Measurements from ENCODE around the gene ANKS1B.

ANKS1B gene

DNA sequence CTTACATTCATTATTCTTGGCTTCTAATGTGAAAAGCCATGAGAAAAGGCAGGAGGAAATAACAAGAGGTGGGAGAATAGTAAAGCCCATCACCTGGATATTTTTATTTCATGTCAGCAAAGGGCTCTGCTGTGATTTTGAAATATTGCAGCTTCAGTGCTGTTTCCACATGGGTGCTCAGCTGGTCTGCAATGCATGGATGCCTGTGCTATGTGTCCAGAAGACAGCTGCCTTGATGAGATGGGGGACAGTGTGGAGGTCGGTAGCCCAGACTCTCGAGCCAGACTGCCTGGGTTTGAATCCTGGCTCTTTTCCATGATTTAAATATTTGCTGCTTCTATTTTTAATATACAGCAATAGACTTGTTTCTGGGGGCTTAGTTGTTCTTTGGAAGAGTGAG is 814.7 kb downstream of the ANKS1B start:
- no peak for DNase-seq (ENCODE audit: low read depth)

- DNase-seq (ENCODE audit: low read depth) = no peak
Measured at GRCh38 chr12:99157946-99158345, 826.8 kb downstream of the ANKS1B start.

DNA sequence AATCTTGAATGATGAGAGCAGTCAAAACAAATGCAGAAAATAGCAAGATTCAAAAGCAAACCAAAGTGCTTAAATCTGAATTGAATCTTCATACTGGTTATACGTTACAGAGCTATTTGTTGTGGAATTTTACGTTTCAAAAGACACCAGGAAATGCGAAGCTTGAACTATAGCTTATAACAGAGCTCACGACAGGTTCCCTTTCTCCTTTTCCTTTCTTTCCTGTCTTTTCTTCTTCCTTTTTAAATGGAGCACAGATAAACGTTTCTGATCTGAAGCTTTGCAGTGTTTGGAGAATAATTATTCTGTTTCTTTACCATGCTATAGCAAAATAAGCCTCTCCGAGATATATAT is 829.8 kb downstream of the ANKS1B start:
- no peak for DNase-seq (ENCODE audit: low read depth)

- no peak for DNase-seq (ENCODE audit: low read depth)
Measured at GRCh38 chr12:99154216-99154982, 830.3 kb downstream of the ANKS1B start.

DNA sequence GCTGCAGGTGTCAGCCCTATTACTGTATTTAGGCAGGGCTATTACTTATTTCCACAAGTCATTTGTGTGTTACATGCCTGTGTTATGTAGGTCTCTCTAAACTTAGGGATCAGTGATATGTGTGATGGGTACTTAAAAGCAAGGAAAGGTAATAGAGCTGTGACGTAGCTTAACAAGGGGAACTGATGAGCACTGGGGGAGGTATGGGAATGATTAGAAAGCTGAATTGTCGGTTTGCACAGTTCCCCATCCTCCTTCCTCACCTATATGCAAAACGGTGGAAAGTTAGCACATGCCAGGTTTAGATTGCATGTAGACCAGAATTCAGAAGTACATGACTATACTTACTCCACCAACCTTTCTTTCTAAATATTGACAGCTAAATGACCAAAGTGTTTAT is 831.4 kb downstream of the ANKS1B start:
- no peak for DNase-seq (ENCODE audit: low read depth)

DNA sequence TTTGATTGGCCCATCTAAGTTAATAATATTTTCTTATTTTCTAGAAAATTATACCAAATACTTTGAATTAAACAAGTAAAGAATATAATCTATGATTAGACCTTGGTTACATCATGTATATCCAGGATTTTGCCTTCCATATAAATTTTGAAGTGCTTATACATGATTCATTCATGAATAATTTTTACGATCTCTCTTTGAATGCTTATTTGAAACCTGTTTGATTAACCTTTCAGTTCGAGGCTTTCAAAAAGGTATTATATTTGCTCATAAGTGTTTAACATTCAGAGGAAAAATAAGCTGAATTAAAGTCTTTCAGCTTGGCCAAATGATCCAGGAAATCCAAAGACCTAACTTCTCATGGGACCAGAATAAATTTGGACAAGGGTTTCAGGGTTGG is 832.4 kb downstream of the ANKS1B start:
- DNase-seq (ENCODE audit: low read depth) = no peak

DNA sequence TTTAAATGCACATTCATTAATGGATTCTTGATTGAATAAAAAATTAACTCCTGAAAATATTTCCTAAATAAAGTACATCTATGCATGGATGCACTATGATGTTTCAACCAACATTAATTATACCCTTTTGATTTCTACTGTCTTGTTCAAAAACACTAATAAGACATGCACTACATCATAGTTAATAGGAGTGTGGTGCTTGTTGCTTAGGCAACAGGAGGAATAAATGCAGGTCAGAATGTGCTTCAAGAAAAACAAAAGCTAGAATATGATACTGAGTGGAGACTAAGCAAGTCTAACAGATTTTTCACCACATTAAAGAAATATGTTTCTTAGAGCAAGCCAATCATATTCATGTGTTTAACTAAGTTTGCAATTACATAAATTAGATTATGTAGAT is 833.0 kb downstream of the ANKS1B start:
- DNase-seq (ENCODE audit: low read depth) = no peak

- DNase-seq (ENCODE audit: low read depth) = no peak
Measured at GRCh38 chr12:99147130-99147529, 837.6 kb downstream of the ANKS1B start.

- no peak for DNase-seq (ENCODE audit: low read depth)
Measured at GRCh38 chr12:99146730-99147129, 838.0 kb downstream of the ANKS1B start.

DNA sequence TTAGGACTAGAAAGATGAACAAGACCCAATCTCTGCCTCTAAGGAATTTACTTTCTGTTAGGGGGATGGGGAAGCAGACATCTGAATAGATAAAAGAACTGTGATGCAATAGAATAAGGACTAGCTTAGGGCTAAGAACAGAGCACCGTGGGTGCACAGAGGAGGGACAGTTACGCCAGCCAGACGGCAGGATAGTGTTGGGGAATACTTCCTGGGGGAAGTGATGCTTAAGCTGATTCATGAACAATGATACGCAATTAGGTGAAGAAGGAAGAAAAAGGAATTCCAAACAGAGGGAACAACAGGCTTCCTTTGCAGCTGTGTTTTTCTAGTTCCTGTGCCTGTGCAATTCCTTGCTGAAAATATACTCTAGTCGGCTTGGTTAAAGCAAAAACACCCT is 838.6 kb downstream of the ANKS1B start:
- no peak for DNase-seq (ENCODE audit: low read depth)

DNA sequence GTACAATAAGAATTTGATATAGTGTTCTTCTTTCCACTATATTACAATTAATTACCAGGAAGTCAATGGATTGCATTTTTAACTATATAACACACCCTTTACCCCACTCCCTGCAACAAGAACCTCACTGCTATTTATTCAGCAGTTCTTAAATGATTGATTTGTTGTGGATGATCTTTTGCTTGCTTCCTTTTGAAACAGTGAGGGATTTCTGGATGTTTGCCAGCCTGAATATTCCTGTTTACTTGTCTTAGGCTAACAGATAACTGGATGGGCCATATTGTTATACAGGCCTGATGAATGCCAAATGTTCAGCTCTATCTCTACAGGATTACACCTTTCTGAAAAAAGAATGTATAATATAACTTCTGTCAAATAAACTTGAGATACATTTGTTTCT is 842.1 kb downstream of the ANKS1B start:
- no peak for DNase-seq (ENCODE audit: low read depth)

- DNase-seq (ENCODE audit: low read depth) = no peak
Measured at GRCh38 chr12:99140017-99140720, 844.6 kb downstream of the ANKS1B start.

GRCh38 chr12:99138393-99138792 is 846.3 kb downstream of the ANKS1B start:
- no peak for DNase-seq (ENCODE audit: low read depth)

DNA sequence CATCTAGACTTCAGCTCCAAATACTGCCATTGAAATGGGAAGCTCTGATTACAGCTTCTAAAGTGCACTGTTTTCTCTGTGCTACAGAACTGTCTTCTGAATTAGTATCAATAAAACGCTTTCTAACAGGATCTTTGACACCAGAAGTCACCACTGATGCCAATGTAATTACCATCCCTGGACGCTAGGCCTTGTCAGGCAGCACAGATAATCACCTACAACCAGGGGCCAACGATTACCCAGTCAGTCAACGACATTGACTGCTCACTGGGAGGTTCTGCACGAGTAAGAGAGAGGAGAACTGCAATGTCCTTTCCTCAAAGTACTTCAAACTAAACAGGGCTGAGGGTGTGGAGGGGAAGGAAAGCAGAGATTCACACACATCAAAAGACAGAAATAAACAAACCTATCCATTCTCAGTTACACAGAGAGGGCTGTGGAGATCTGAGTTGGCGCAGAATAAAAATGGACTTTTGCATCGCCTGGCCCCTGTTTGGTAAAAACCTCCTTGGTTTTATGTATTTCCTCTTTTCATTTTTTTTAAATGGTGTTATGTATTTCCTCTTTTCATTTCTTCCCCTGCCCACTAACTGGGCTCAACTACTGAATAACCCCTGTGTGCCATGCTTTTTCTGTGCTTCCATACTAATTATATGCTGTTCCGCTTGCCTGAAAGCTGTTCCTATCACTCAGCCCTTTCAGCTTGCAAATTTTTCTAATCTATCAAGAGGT is 847.4 kb downstream of the ANKS1B start:
- DNase-seq (ENCODE audit: low read depth) = no peak

DNA sequence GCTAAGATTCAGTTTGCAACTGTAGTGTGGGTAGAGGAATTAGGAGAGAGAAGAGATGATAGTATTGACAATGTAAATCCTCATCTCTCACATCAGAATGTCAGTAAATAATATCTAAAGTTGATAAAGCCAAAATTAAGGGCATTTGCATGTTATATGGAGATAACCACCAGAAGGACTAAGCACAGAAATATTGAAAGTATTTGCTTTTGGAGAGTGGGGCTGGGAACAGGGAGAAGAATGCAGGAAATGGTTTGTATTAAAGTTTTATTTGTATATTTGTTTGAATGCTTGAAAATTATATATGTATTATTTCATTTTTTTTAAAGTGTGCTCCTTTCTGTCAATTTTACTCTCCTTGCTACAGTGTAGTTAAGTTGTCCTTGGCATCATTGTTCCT is 848.2 kb downstream of the ANKS1B start:
- DNase-seq (ENCODE audit: low read depth) = no peak

DNA sequence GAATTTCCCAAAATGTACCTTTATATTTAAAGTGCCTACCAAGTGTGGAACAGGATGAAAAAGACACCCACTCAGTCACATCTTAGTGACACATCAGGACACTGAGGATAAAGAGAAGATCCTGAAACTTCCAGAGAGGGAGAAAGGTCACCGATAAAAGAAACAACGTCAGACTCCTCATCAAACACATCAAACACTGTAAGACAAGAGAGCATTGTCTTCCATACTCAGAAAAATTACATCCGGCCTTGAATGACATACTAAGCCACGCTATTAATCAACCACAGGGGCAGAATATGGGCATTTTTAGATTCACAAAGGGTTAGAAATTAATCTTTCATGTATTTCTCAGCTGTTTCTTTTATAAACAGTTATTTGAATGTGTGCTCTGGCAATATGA is 849.4 kb downstream of the ANKS1B start:
- no peak for DNase-seq (ENCODE audit: low read depth)

DNA sequence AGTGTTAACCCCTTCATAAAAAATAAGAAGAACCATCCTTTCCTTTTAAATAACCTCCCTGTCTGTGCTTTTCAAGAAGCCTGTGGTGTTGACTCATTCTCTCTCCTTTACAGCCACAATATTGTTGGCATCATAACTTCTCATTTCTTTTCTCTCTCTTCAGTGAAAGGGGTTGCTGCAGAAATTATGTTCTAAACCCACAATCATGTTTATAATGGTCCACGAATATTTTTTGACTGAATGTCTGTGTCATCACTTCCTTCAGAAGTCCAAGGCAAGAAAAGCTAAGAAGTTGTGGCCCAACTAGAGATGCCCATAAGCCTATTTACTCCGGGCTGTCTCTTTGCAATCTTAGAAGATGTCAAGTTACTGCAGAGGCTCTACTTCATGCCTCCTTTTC is 851.3 kb downstream of the ANKS1B start:
- DNase-seq (ENCODE audit: low read depth) = no peak

DNA sequence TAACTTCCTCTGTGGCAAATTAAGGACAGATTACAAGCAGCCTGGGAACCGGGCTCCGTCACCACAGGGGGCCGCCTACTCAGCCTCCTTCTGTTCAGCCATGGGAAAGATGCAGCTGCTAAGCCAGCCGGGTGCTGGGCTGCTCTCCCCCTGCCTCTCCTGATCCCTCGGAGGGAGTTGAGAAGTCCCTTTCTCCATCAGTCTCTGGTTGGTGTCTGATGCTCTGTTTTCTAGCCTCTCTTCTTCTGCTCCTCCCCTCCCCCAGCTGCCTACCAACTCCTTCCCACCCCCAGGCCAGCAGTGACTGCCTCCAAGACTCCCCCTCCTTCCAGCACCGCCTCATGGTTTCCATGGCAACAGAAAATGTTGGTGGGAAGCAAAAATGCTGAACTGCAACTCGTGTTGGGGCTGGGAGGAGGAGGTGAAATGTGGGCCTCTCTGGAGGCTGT is 853.0 kb downstream of the ANKS1B start:
- no peak for DNase-seq (ENCODE audit: low read depth)

- DNase-seq (ENCODE audit: low read depth) = no peak
Measured at GRCh38 chr12:99130808-99131553, 853.8 kb downstream of the ANKS1B start.

GRCh38 chr12:99128246-99128802 is 856.4 kb downstream of the ANKS1B start:
- no peak for DNase-seq (ENCODE audit: low read depth)

GRCh38 chr12:99122959-99123358 is 861.8 kb downstream of the ANKS1B start:
- DNase-seq (ENCODE audit: low read depth) = no peak

DNA sequence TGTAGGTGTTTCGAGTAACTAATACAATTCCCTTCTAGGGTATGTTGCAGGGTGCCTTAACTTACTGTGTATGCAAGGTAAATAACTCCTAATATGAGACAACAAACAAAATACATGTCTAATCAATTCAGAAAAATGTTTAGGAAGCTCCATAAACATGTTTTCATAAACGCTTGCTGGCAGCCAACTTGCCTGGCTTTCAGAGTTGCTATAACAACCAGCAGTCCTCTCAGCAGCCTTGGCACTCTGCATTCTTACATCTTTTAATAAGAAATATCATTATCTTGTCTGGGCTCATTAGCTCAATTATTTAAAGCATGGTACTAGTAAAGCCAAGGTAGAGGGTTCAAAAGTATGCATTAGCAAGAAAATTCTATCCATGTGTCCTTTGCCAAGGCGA is 862.2 kb downstream of the ANKS1B start:
- no peak for DNase-seq (ENCODE audit: low read depth)

All from stimulated activated CD8-positive, alpha-beta memory T cell treated with anti-CD3 and anti-CD28 coated beads, Interleukin-7, amount 100 ng/mL, for 24 hours (primary cell).